ENCODE results near the gene C2CD2. TPM values are rescaled to one million over a fixed set of nuclear protein-coding genes. Genes with fewer than 3 reads are reported as not detected.

Gene C2CD2
- total and polyA plus RNA-seq, 2 experiments from 2014 or later: 4.5 to 16.2 TPM

DNA sequence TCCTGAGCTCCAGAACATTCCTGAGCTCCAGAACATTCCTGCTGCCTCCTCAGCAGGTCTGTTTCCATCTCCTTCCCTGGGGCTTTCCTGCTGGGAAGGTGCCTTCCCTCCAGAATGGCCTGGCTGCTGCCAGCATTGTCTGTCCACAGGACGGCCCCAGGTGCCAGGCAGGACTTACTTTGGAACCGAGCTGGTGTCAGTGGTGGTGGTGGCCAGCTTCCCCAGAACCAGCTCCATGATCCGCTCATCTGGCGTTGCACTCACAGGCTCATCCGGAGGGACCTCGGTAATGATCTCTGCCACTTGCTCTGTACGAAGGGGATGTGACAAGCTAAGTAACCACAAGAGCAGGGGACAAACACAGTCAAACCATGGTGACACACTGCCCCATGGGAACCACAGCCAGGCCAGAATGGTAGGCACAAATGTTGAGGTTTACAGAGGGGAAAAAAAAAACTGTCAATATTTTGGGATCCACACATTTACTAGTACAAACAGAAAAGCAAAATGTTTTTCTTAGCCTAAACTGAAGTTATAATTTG, 116.0 kb downstream of the C2CD2 start (continued):
- TF ChIP-seq, protein P1, sequence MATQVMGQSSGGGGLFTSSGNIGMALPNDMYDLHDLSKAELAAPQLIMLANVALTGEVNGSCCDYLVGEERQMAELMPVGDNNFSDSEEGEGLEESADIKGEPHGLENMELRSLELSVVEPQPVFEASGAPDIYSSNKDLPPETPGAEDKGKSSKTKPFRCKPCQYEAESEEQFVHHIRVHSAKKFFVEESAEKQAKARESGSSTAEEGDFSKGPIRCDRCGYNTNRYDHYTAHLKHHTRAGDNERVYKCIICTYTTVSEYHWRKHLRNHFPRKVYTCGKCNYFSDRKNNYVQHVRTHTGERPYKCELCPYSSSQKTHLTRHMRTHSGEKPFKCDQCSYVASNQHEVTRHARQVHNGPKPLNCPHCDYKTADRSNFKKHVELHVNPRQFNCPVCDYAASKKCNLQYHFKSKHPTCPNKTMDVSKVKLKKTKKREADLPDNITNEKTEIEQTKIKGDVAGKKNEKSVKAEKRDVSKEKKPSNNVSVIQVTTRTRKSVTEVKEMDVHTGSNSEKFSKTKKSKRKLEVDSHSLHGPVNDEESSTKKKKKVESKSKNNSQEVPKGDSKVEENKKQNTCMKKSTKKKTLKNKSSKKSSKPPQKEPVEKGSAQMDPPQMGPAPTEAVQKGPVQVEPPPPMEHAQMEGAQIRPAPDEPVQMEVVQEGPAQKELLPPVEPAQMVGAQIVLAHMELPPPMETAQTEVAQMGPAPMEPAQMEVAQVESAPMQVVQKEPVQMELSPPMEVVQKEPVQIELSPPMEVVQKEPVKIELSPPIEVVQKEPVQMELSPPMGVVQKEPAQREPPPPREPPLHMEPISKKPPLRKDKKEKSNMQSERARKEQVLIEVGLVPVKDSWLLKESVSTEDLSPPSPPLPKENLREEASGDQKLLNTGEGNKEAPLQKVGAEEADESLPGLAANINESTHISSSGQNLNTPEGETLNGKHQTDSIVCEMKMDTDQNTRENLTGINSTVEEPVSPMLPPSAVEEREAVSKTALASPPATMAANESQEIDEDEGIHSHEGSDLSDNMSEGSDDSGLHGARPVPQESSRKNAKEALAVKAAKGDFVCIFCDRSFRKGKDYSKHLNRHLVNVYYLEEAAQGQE (IDR thresholded peaks at IDR 0.05; ENCODE audit: unreplicated experiment): no peak
- TF ChIP-seq, protein P2, sequence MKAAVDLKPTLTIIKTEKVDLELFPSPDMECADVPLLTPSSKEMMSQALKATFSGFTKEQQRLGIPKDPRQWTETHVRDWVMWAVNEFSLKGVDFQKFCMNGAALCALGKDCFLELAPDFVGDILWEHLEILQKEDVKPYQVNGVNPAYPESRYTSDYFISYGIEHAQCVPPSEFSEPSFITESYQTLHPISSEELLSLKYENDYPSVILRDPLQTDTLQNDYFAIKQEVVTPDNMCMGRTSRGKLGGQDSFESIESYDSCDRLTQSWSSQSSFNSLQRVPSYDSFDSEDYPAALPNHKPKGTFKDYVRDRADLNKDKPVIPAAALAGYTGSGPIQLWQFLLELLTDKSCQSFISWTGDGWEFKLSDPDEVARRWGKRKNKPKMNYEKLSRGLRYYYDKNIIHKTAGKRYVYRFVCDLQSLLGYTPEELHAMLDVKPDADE (IDR thresholded peaks at IDR 0.05): no peak
- TF ChIP-seq POLR2AphosphoS5 (IDR thresholded peaks at IDR 0.05; ENCODE audit: low read depth): no peak

DNA sequence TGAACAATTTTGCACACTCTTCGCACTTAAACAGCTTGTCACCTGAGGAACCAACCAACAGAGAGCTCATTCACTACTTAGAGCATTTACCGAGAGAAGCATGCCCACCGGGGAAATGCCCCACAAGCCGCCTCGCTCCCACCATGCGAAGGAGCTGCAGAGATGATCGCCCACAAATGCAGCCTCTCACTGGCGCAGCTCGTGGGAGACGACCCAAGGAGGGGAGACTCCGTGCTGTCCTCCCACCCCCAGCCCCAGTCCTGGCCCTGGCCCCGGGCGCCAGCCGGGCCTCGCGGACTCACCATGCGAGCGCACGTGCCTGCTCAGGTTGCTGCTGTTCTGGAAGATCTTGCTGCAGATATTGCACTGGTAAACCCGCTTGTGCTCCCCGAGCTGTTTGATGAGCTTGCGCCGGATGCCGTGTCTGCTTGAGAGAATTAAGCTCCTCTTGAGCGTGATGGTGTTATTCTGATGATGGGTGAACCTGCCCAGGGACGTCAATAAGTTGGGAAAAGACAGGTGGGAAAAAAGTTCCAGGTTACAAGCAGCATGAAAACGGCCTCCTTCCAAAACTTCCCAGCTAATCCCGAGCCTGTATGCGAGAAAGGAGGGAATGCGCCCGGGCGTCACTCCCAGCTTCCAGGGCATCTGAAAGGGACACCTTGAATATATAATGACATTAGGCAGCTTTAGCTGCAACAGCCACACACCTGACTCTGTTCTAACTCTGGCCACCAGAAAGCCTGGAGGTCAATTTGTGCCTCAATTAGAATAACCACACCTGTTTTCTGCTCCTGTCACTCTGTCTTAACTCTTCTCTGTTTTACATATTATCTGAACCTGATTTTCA, 117.4 kb downstream of the C2CD2 start:
- Histone ChIP-seq H3K27ac (ENCODE audit: low read depth) (0 out of 2 replicates have a peak overlapping the region, but pooled peaks have one; percentile 32), H3F3A (replicated peaks; ENCODE audit: low read depth) (no peaks in the 10 kb centered on the region), H2AFZ (no peak overlapping the region), H4K20me1 (replicated peaks; ENCODE audit: insufficient read depth) (no peaks in the 10 kb centered on the region), H3K4me2 (peak overlapping the region; percentile 45; the same call in 1 of the 2 replicates), H3K9me2 (ENCODE audit: insufficient read depth) (no peaks in the 10 kb centered on the region), H3K4me3 (no peak overlapping the region), H3K79me2 (replicated peaks; ENCODE audit: insufficient read depth) (no peaks in the 10 kb centered on the region), H3K27me3 (ENCODE audit: insufficient read depth) (no peaks in the 10 kb centered on the region), H3K36me3 (ENCODE audit: insufficient read depth) (peaks cover 3% of the 10 kb centered on the region), H3K4me1 (ENCODE audit: insufficient read depth) (peaks cover 15% of the 10 kb centered on the region)
- Mint-ChIP-seq H3K27ac (peak overlapping the region; percentile 87), H3K4me3 (peak overlapping the region; percentile 54; the same call in 2 of the 3 replicates), H3K4me1 (peaks cover 26% of the 10 kb centered on the region), H3K36me3 (ENCODE audit: low read depth) (peaks cover 38% of the 10 kb centered on the region), H3K27me3 (ENCODE audit: insufficient read depth, low read depth, poor library complexity) (peaks cover 7% of the 10 kb centered on the region), H3K9me3 (peaks cover 11% of the 10 kb centered on the region; the same call in 2 of the 3 replicates)
- DNase-seq (ENCODE audit: low spot score): no peak
- peak; percentile 13; the same call in 2 of the 3 replicates for ATAC-seq
- TF ChIP-seq POLR2AphosphoS5 (IDR thresholded peaks at IDR 0.05; ENCODE audit: low read depth): no peak
- no peak for TF ChIP-seq ZNF114 (CRISPR knock-in tag; IDR thresholded peaks at IDR 0.05)
- no peak for TF ChIP-seq EZH2 (IDR thresholded peaks at IDR 0.05; ENCODE audit: low read depth, unreplicated experiment)
- no peak for TF ChIP-seq STAT1 (IDR thresholded peaks at IDR 0.05; ENCODE audit: unreplicated experiment)
